Activated T-cell treated with anti-CD3 and anti-CD28 coated beads for 24 hours (primary cell): ENCODE results near the gene MGLL.
"Not testable (repeated sequence)": the region's sequence is repeated elsewhere in the genome, so short reads cannot be mapped to it uniquely, and the experiment has no call there.

Source experiments
- DNase-seq: peaks from one replicate; pipeline ENCODE4 v3.0.0-alpha.2; 2020; ENCODE audit warnings: low read depth

Gene MGLL

GRCh38 chr3:127672429-127673190, 149.7 kb downstream of the MGLL start, which contains the start of gene ABTB1:
ABTB1 (plus strand) TSS chr3:127672952; CDS start chr3:127673026, 74 bp downstream.
- DNase-seq = peak; percentile 81

- no peak for DNase-seq
Observed at GRCh38 chr3:127671523-127672428, 150.5 kb downstream of the MGLL start.

- no peak for DNase-seq
Observed at GRCh38 chr3:127670761-127671522, 151.4 kb downstream of the MGLL start.

- no peak for DNase-seq
Observed at GRCh38 chr3:127670229-127670559, 152.1 kb downstream of the MGLL start.

GRCh38 chr3:127669541-127670228, 152.6 kb downstream of the MGLL start:
- no peak for DNase-seq

- DNase-seq = no peak
Observed at GRCh38 chr3:127668906-127669305, 153.4 kb downstream of the MGLL start.

- DNase-seq = no peak
Observed at GRCh38 chr3:127667119-127667681, 155.1 kb downstream of the MGLL start.

GRCh38 chr3:127666676-127667075, 155.6 kb downstream of the MGLL start:
- DNase-seq = no peak

GRCh38 chr3:127665586-127665985, 156.7 kb downstream of the MGLL start:
- no peak for DNase-seq

- DNase-seq = no peak
Observed at GRCh38 chr3:127665165-127665564, 157.2 kb downstream of the MGLL start.

- DNase-seq = no peak
Observed at GRCh38 chr3:127663151-127663550, 159.2 kb downstream of the MGLL start.

GRCh38 chr3:127662001-127662469, 160.3 kb downstream of the MGLL start:
- no peak for DNase-seq

- no peak for DNase-seq
Observed at GRCh38 chr3:127661600-127661999, 160.7 kb downstream of the MGLL start.

GRCh38 chr3:127660621-127661251, 161.6 kb downstream of the MGLL start:
- no peak for DNase-seq

GRCh38 chr3:127658234-127658633, 164.1 kb downstream of the MGLL start:
- no peak for DNase-seq

- DNase-seq = no peak
Observed at GRCh38 chr3:127656906-127657305, 165.4 kb downstream of the MGLL start.

- DNase-seq = no peak
Observed at GRCh38 chr3:127655641-127656040, 166.7 kb downstream of the MGLL start.

GRCh38 chr3:127654993-127655392, 167.3 kb downstream of the MGLL start:
- not testable (repeated sequence) for DNase-seq

- no peak for DNase-seq
Observed at GRCh38 chr3:127654374-127654773, 167.9 kb downstream of the MGLL start.

- DNase-seq = no peak
Observed at GRCh38 chr3:127652246-127652995, 169.9 kb downstream of the MGLL start.
